HG03066 (cell line): ENCODE data around the gene NOTCH3.

Experiments used
- ATAC-seq: cut with Tn5 transposase; IDR thresholded peaks from one replicate; pipeline ENCODE4 v1.9.1; 2021; ENCODE audit warnings: low read depth; ENCODE audit not compliant: unreplicated experiment

The NOTCH3 gene

DNA sequence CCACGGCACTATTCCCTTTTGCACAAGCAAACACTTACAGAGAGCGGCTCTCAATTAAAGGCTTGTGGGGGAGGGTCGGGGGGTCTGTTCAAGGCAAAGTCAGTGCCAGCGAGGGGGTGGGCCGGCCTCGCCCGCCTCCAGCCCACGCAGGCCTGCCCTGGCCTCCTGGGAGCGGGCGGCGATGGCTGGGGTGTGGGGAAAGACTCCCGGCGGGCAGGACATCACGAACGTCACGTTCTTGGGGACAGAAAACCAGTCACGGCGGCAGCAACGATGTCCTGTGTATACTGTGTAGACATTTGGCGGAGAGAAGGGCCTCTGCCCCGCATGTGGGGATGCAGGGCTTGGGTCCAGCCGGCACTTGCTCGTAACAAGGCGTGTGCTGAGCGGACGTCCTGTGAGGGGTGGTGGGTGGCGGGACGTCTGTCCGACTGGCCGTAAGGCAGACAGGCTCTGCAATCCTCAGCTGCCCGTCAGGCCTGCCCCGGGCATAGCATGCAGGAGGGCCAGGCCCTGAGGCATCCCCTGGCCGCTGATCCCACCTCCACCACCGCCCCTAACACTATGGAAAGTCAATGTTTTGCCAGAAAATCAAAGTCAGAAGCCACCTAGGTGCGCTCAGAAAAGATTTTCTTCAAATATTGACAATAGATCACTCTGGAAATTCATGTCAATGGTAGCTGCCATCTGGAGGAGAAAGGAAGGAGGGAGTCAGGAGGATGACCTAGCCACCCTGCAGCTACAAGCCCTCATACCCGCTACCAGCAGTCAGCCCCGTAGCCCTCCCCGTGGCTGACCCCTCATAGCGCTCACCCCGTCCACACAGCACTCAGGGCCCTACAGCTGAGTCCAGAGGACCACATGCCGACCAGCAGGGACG lies 37.2 kb upstream of the NOTCH3 start:
- no peak for ATAC-seq

DNA sequence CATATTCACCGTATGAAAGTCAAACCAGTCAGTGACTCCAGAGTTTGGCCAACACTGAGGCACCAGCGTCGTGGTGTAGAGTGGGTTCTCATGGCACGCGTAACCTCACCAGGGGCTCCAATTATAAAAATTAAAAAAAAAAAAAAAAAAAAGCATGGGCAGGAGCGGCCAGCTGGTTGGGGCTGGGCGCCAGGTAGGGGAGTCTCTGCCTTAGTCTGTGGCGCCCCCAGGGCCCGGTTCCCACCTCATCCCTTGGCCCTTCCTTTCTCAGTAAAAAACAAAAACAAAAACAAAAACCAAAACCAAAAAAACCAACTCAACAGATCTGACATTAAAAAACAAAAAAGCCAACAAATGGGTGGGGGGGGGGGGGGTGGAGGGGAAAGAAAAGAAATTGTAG lies 36.1 kb upstream of the NOTCH3 start:
- no peak for ATAC-seq

GRCh38 chr19:15235781-15236180 lies 35.0 kb upstream of the NOTCH3 start:
- no peak for ATAC-seq

- no peak for ATAC-seq
Observed at GRCh38 chr19:15234431-15235130, 33.8 kb upstream of the NOTCH3 start.

DNA sequence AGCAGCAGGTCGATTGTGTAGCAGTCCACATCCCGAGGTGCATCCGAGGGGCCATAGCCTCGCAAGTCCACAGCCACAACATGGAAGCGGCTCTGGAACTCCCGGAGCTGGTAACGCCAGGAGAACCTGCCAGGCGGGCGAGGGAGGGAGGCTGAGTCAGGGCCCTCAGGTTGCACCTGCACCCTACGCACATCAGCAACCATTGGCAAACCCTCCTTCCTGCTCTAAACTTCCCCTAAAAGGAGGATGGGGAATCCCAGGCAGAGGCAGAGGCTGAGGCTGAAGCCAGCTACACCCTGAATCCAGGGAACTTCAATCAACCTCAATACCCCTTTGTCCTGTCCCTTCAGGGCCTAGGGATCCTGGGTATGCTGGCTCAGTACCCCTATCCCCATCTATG lies 30.5 kb upstream of the NOTCH3 start:
- ATAC-seq, result no peak

GRCh38 chr19:15227261-15227660 lies 26.5 kb upstream of the NOTCH3 start:
- ATAC-seq, result no peak

DNA sequence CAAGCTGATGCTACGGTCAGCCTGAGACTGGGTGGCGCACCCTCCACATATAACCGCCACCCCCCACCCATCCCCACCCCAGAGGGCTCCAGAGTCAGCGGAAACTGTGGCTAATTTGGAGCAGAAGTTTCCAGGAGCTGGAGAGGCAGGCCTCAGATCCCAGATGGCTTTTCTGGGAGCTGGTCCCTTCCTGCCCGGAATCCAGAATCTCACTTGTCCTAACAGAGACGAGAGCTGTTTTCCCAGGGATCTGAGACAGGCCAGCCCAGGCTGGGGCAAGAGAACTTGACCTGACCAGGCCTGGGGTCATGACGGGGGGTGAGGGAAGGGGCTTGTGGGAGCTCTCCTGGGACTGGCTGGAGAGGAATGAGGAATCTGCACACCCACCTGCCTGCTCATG lies 25.0 kb upstream of the NOTCH3 start:
- ATAC-seq, result no peak

- ATAC-seq, result no peak
Observed at GRCh38 chr19:15223649-15224361, 23.0 kb upstream of the NOTCH3 start.

GRCh38 chr19:15222738-15223648 lies 22.2 kb upstream of the NOTCH3 start:
- peak; percentile 73 for ATAC-seq

- no peak for ATAC-seq
Observed at GRCh38 chr19:15220833-15221232, 20.0 kb upstream of the NOTCH3 start.

GRCh38 chr19:15218501-15218900 lies 17.7 kb upstream of the NOTCH3 start:
- ATAC-seq, result no peak

DNA sequence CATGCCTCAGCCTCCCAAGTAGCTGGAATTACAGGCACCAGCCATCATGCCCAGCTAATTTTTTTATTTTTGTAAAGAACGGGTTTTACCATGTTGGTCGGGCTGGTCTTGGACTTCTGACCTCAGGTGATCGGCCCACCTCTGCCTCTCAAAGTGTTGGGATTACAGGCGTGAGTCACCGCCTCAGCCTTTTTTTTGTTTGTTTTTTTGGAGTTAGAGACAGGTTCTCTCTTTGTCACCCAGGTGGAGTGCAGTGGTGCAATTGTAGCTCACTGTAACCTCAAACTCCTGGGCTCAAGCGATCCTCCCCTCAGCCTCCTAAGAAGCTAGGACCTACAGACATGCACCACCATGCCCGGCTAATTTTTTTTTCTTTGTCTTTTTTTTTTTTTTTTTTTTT lies 15.6 kb upstream of the NOTCH3 start:
- no peak for ATAC-seq

DNA sequence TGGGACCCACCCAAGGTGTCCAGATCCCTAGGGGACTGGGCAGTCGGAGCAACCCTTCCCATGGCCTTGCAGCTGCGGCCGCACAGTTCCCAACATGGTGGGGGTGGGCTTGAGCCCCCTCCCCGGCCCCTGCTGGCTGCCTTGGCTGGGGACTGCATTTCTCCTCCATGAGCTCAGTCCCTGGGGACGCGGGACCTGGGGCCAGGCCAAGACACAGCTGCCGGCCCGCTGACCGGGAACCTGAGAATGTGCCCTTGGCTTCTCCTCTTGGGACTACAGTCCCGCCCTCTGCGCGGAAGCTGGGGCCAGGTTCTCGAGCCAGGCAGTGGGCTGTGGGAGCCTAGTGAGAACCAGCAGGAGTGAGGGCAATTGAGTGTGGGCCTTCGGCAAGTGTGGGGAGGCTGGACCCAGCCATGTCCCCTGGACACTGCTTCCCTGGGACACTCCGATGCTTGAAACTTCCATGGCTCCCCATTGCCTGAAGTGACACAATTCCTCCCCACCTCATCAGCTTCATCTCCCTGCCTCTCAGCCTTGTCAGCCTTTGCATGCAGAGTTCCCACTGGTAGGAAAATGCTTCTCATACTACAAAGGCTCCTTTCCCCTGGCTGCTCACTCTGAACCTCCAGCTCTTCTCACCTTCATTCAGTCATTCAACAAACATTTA lies 13.1 kb upstream of the NOTCH3 start:
- ATAC-seq, result no peak

DNA sequence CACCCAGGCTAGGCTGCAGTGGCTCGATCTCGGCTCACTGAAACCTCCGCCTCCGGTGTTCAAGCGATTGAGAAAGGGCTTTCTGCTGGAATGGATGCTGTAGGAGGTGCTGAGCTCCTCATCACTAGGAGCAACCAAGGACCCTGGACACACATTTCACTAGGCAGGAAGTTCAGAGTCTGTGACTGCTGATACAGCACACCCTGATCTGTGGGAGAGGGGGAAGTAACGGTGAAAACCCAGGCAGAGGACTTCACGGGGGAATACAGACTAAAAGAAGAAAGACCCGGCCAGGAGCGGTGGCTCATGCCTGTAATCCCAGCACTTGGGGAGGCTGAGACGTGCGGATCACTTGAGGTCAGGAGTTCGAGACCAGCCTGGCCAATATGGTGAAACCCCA lies 11.9 kb upstream of the NOTCH3 start:
- no peak for ATAC-seq

DNA sequence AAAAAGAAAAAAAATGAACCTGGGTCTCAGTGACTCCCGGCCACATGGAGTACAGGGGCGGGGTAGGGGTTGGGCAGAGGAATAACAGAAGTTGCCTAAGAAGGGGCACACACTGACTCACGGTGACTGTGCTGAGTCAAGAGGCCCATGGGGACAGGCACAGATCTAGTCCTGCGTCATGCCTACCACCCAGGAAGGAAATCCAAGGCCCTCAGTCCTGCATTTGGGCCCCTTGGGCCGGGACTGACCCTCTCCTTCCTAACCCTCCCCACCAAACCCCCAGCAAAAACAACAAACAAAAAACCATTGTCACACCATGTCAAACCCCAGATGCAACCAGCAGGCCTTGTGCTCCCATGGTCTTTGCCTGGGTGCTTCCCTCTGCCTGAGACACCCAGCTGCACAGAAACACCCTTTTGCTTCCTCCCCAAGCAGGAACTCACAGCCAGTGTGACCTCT lies 9.6 kb upstream of the NOTCH3 start:
- ATAC-seq, result no peak

DNA sequence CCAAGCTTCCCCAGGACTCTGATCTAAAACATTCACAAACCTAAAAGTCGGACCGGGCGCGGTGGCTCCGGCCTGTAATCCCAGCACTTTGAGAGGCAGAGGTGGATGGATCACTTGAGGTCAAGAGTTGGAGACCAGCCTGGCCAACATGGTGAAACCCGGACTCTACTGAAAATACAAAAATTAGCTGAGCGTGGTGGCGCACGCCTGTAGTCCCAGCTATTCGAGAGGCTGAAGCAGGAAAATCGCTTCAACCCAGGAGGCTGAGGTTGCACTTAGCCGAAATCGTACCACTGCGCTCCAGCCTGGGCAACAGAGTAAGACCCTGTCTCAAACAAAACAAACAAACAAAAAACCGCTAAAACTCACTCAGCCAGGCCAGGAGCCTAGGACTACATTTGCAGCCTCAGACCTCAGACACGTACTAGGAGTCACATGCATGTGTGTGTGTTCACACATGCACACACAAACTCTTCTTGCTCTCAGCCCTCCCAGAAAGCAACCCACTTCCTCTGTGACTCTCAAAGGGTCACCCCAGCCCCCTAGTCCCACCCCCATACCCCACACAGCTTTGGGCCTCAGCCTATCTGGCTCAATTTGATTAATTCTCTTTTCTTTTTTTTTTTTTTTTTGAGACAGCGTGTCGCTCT lies 704 bp upstream of the NOTCH3 start:
- no peak for ATAC-seq

DNA sequence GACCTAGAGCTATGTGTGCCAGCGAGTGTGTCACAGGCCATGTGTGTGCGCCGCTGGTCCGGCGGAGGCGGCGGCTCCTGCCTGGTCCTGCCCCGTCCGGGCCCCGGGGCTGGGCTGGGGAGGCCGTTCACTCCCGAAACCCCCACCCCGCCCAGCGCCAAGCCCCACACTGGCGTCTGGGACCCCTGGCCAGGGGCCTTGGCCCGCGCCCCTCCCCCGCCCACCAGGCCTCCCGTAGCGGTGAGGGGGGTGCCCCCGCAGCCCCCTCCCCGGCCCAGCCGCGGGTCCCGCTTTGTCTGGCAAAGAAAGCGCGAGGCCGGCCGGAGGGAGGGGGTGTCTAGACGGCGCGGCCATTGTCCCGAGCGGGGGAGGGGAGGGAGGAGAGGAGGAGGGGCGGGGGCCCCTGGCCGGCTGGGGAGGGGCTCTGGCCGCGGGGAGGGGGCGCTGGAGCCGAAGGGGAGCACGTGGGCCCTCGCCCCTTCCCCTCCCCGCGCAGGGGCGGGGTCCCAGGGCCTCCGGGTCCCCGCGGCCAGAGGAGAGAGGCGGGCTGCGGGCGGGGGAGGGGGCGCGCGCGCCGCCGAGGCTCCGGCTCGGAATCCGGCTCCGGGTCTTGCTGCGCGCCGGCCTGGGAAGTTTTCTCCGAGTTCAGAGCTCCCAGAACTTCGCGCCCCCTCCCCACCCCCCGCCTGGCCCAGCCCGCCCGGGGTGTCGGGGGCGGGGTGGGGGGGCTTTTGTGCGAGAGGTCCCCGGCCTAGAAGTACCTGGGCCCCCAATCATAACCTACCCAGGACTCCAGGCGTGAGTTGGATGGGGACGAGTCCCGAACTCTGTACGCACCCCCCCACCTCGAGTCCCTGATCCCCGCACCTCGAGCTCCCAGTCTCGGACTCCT lies 888 bp downstream of the NOTCH3 start:
- ATAC-seq, result no peak

DNA sequence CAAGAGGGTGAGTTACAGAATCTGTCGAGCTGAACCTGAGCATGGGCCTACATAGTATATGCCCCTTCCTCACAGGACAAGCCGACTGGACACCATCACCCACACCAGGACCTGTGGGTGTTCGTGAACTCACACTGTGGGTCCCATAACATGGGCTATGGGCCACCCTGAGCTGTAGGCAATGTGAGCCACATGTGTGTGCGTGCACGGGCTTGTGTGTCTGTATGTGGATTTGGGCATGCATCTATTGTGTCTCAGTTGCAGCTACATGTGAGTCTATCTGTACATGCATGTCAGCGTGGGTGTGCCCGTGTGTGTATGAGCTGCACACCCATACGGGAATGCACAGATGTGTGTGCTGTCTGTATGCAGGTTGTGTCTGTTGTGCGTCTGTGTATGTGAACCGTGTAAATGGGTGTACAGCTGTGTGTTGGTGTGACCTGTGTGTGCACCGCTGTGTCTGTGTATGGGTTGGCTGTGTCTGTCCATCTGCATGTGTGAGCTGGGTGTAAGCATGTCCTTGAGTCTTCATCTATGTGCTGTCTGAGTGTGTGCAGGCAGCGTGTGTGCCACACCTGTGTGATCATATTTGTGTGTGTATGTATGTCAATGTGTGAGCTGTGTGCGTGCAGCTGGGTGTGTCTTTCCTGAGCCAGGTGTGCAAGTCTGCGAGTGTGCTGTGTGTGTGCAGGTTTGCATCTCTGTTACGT lies 1.7 kb downstream of the NOTCH3 start:
- no peak for ATAC-seq
